ENCODE results near the gene JMJD8.
A peak's percentile ranks its signal among the peaks of the same experiment; 100 is the strongest.

Gene JMJD8

DNA sequence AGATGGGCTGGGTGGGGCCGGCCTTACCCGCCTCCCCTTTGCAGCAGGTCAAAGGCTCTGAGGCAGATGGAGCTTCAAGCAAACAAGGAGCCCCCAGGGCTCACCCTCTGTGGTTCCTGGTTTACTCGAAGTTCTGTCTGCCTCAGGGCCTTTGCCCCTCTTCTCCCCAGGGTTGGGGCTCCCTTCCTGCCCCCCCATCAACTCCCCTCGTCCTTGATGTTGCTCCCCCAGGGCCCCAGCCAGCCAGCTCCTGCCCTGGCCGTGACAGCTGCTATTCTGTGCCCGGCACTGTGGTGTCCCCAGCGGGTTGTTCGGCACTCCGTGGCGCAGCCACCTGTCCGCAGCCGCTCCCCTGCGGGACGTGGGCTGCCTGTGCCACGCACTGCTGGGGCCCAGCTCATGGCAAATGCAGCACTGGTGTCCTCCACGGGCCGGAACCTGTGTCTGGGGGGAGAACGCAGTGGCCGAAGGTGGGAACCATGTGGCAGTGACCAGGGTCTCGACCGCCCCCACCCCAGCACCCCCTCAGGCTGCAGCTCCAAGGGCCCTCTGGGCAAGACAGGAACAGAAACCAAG, 26.5 kb upstream of the JMJD8 start:
- no peak overlapping the region for H3K4me3 ChIP-seq (ENCODE audit: low read depth, low read length)

- H3K4me3 ChIP-seq (ENCODE audit: low read depth, low read length) = no peak overlapping the region
Measured at GRCh38 chr16:709566-710499, 25.7 kb upstream of the JMJD8 start.

DNA sequence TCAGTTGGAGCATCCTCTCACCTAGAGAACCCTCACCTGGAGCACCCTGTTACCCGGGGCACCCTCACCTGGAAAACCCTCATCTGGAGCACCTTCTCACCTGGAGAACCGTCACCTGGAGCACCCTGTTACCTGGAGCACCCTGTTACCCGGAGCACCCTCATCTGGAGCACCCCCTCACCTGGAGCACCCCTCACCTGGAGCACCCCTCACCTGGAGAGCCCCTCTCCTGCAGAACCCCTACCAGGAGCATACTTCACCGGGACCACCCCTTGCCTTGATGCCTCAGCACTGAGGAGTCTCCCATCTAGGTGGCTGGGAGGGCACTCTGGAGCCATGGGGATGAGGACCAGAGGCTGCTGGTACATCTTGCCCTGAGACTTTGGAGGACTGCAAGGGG, 24.8 kb upstream of the JMJD8 start:
- H3K4me3 ChIP-seq (ENCODE audit: low read depth, low read length) = no peak overlapping the region

DNA sequence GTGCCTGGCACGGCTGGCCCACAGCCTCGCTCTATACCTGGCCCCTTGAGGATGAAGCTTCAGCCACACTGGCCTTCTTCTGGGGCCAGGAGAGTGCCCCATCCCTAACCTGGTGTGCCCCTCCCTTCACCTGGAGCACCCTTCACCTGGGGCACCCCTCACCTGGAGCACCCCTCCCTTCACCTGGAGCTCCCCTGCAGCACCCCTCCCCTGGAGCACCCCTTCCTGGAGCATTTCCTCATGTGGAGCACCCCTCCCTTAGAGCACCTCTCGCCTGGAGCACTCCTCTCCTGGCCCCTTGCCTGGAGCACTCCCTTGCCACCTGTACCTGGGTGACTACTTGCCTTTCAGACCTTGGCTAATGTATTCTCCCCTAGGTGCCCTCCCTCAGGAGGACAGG, 23.9 kb upstream of the JMJD8 start:
- no peak overlapping the region for H3K4me3 ChIP-seq (ENCODE audit: low read depth, low read length)

DNA sequence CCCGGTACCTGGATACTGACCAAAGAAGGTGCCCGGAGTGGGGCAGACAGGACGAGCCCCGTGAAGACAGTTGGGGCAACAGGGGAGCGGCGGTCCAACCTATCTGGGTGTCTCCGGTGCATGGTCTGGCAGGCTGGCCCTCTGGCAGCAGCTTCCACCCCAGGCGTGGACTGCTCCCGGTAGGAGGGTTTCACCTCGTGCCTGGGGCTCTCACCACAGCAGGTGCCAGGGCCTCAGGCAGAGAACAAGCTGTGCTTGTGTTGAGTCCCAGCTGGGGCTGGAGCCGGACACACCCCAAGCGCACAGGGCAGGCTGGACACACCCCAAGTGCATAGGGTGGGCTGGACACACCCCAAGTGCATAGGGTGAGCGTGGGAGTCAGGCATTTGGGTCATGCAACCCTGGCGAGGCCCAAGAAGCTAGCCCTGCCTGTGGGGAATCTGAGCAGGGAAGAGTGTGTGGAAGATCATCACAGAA, 23.0 kb upstream of the JMJD8 start:
- H3K4me3 ChIP-seq (ENCODE audit: low read depth, low read length) = no peak overlapping the region

GRCh38 chr16:706189-707061, 22.3 kb upstream of the JMJD8 start:
- peak overlapping the region; percentile 35 for H3K4me3 ChIP-seq (ENCODE audit: low read depth, low read length)

GRCh38 chr16:705431-706188, 21.5 kb upstream of the JMJD8 start, which contains the start of gene FBXL16:
FBXL16 (minus strand) TSS chr16:705801; CDS start chr16:697405, 8,396 bp downstream.
- H3K4me3 ChIP-seq (ENCODE audit: low read depth, low read length) = peak within 1 kb of the TSS; percentile 35

DNA sequence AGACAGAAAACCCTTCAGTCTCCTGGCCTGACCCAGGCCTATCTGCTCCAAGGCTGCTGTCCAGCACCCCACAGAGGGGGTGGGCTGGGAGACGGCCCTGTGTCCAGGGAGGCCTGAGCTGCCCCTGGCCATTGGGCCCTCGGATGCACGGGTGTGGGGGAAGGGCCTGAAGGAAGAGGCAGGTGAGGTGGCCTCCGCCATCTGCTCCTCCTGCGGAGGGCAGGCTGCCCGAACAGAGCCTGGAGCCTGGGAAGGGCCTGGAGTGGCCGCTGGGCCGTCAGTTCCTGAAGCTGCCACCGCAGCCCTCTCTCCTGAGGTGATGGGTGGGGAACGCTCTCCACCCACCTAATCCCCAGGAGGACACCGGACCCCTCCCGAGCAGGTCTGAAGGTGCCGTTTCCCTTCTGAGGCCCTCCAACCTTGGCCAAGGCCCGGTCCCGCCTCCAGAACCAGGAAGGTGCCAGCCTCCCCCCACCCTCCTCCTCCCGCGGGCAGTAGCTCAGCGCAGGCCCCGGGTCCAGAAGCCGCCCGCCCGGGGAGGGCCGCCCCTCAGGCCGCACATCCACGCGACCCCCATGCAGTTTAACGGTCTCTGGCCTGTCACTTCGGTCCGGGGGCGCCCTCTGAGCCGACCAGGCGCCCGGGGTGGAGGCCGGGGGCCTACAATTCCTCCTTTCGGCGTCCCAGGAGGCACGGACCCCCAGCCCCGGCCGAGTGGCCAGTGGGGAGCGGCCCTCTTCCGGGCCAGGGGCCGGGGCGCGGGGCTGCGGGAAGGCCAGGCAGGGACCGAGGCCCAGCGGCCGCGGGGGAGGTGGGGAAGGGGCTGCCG, 20.6 kb upstream of the JMJD8 start:
- no peak overlapping the region for H3K4me3 ChIP-seq (ENCODE audit: low read depth, low read length)

DNA sequence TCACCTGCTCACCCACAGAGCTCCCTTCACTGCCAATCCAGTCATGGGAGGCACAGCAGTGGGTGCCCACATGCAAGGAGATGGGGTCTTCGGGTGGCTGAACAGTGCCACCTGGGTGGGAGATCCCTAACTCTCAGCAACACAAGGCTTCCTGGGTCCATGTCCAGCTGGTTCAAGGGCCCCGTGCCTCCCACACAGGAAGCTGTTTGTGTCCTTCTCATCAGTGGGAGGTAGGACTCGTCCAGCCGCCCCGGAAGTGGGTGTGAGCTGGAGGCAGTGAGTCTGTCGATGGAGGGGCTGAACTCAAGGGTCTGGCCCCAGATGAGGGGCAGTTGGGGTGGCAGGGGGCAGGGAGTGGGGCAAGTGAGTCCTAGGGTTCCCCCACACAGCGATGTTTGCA, 19.9 kb upstream of the JMJD8 start:
- no peak overlapping the region for H3K4me3 ChIP-seq (ENCODE audit: low read depth, low read length)

DNA sequence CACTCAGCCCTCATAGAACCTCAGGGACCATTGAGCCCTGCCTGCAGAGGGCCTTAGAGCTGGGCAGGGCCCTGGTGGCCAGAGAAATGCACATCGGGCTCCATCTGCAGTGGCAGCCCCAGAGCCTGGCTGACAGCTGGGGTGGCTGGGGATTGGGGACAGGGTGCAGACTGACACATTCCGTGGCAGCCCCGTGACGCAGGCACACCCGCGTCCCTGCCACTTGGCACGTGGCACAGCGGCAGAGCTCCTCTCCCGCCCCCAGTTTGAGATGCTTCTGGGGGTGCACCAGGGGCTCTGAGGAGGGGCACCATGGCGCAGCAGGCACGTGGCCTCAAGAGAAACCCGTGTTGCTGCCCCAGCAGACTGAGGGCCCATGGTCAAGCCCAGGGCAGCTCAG, 19.3 kb upstream of the JMJD8 start:
- H3K4me3 ChIP-seq (ENCODE audit: low read depth, low read length) = no peak overlapping the region

- no peak overlapping the region for H3K4me3 ChIP-seq (ENCODE audit: low read depth, low read length)
Measured at GRCh38 chr16:702341-702740, 18.2 kb upstream of the JMJD8 start.

DNA sequence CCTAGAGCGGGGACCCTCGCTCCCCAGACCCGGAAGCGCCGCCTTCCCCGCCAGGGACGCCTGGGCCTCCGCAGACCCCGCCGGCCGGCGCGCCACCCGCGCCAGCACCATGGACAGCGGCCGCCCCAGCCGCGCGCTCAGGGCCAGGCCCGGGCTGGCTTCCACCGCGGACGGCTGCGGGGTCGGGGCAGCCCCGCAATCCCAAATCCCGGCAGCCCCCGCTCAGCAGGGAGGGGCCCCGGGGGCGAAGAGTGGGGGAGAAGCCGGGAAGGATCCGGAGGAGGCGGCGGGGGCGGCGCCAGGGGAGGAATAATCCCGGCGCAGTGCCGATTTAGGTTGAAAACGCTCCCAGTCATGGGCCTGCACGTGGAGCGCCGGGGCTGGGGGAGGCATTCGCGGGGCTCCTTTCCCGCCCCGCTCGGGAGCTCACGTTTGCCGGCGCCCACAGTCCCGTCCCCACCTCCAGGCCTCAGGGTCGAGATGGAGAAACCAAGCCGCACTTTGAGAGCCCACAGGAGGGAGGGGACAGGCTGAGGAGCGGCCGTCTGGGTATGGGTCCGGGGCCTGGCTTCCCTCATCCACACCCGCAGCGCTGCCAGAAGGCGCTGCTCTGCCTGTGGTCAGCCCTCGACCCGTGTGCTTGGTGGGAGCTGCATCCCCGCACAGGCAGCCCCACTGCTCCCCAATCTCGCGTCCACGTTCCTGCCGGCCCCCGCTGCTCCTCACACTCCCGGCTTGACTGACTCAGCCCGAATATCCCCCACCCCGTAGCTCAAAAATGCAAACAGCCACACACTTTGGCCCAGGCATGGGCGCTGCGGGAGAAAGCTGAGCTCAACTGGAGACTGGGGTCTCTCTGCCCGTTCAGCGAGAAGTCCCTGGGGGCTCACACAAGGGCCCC, 16.8 kb upstream of the JMJD8 start:
- no peak overlapping the region for H3K4me3 ChIP-seq (ENCODE audit: low read depth, low read length)

- no peak overlapping the region for H3K4me3 ChIP-seq (ENCODE audit: low read depth, low read length)
Measured at GRCh38 chr16:698911-699671, 15.0 kb upstream of the JMJD8 start.

GRCh38 chr16:695355-696089, 11.4 kb upstream of the JMJD8 start:
- H3K4me3 ChIP-seq (ENCODE audit: low read depth, low read length) = peak overlapping the region; percentile 51

GRCh38 chr16:694863-695354, 10.8 kb upstream of the JMJD8 start:
- peak overlapping the region; percentile 54 for H3K4me3 ChIP-seq (ENCODE audit: low read depth, low read length)

GRCh38 chr16:694187-694862, 10.2 kb upstream of the JMJD8 start:
- H3K4me3 ChIP-seq (ENCODE audit: low read depth, low read length) = peak overlapping the region; percentile 17
